Measurements from ENCODE around the gene PTPN2. TPM values are rescaled to one million over a fixed set of nuclear protein-coding genes. Genes with fewer than 3 reads are reported as not detected.

Gene PTPN2
- total RNA-seq, 2 experiments from 2014 or later, result 54.9 to 69.7 TPM

DNA sequence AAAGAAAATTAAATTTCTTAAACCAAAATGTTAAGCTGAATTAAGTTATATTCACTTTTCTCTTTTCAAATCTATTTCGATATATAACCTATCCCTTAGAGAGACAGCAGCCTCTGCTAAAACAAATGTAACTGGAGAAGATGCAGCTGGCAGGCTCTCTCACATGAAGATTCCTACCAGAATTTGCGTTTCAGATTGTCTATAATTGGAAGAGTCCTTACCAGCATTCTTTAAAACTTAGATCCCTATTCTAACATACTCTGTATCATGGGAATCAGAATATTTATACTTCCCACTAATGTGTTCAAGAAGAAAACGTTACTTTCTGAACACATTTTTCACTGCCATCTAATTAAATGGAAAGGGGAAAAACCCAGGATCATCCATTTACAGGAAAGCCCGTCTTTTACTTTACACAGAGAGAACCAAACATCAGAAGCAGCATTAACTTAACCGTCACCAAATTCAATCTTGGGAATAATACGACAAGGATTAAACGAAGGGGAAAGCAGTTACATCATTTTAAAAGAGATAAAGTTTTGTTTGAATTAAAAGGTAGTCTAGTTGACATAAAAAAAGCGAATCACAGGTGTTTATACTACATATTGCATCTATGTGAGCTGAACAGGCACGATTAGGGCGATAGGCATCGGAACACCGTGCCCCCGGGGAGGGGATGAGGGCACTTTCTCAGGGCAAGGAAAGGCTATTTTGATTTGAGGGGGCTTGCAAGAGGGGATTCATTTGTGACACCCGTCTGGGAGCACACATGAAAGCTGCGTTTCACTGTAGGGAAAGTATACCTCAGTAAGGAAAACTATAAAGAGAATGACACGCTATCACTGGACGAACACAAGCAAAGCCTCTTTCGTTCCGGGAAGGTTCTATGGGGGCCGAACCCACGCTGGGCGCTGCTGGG is 1.3 kb downstream of the PTPN2 start:
- Histone ChIP-seq H2AFZ (ENCODE audit: low read length) (no peak overlapping the region; the same call in 1 of the 2 replicates), H3K36me3 (ENCODE audit: insufficient read depth, low read length) (no peaks in the 10 kb centered on the region; the same call in 1 of the 2 replicates), H3K9me2 (ENCODE audit: insufficient read depth, low read length) (no peaks in the 10 kb centered on the region), H3K4me1 (ENCODE audit: insufficient read depth, low read length, poor library complexity, severe bottlenecking) (peaks cover 67% of the 10 kb centered on the region), H3K4me3 (ENCODE audit: low read depth, low read length, poor library complexity, severe bottlenecking) (peak overlapping the region; percentile 78), H4K20me1 (ENCODE audit: insufficient read depth, low read length) (peaks cover 36% of the 10 kb centered on the region; the same call in 1 of the 2 replicates), H3K79me2 (ENCODE audit: insufficient read depth, low read depth, low read length) (peaks cover 59% of the 10 kb centered on the region), H3K4me2 (ENCODE audit: low read length) (peak overlapping the region; percentile 89), H3K27ac (ENCODE audit: low read depth, low read length, poor library complexity, severe bottlenecking) (peak overlapping the region; percentile 86), H3K9me3 (ENCODE audit: low read length) (no peaks in the 10 kb centered on the region)
- POLR2A ChIA-PET, result interaction anchor here (0.6 to 4.0 kb wide), 28 partner anchors 10 to 178 kb away, joined by 3 to 52 read pairs (median 4); partner anchors contain the start of genes CEP192 and SEH1L
- TF ChIP-seq EZH2phosphoT487 (IDR thresholded peaks at IDR 0.05; ENCODE audit: borderline replicate concordance, low read depth, low read length), result no peak
- TF ChIP-seq, protein P1, sequence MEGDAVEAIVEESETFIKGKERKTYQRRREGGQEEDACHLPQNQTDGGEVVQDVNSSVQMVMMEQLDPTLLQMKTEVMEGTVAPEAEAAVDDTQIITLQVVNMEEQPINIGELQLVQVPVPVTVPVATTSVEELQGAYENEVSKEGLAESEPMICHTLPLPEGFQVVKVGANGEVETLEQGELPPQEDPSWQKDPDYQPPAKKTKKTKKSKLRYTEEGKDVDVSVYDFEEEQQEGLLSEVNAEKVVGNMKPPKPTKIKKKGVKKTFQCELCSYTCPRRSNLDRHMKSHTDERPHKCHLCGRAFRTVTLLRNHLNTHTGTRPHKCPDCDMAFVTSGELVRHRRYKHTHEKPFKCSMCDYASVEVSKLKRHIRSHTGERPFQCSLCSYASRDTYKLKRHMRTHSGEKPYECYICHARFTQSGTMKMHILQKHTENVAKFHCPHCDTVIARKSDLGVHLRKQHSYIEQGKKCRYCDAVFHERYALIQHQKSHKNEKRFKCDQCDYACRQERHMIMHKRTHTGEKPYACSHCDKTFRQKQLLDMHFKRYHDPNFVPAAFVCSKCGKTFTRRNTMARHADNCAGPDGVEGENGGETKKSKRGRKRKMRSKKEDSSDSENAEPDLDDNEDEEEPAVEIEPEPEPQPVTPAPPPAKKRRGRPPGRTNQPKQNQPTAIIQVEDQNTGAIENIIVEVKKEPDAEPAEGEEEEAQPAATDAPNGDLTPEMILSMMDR (conservative IDR thresholded peaks at IDR 0.05; ENCODE audit: low read length), result no peak
- TSS peak; percentile 67 for BruUV-seq (replicated peaks)
- CTCF ChIA-PET (ENCODE audit: unreplicated experiment), result interaction anchor here (0.6 kb wide), 1 partner anchor 43 kb away, joined by 6 read pairs; no protein-coding TSS in a partner anchor
- intact Hi-C loops (cut with micrococcal nuclease; ENCODE audit: unreplicated experiment), result loop anchor here (1.0 to 5.0 kb wide), 4 partner anchors 20 to 505 kb away; partner anchors contain the start of genes AFG3L2 and SEH1L
- no peak for DNase-seq (ENCODE audit: low spot score)

DNA sequence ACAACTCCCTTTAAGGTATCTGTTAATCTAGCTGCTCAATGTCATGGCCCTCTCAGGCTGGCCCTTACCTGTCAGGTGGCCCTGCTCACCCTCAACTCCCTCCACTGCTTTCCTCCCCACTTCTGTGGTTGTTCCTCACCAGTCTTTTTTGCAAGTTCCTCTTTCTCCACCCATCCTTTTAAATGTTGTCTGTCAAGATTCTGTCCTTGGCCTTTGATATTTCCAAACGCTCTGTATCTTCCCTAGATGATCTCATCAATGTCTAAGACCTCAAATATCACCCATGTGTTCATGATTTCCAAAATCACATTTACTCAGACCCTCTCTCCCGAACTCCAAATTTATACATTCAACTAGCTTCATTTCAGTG is 3.5 kb downstream of the PTPN2 start:
- H3K4me3 ChIP-seq (ENCODE audit: low read depth, low read length, poor library complexity, severe bottlenecking), result peak overlapping the region; percentile 54
- H2AFZ ChIP-seq (ENCODE audit: low read length), result no peak overlapping the region
- peak; percentile 56 for DNase-seq (ENCODE audit: low spot score)
- CTCF ChIA-PET (ENCODE audit: unreplicated experiment), result no interaction called here
- H3K79me2 ChIP-seq (ENCODE audit: insufficient read depth, low read depth, low read length), result peaks cover 81% of the 10 kb centered on the region
- TF ChIP-seq, protein P1 (conservative IDR thresholded peaks at IDR 0.05; ENCODE audit: low read length), result no peak
- TF ChIP-seq EZH2phosphoT487 (IDR thresholded peaks at IDR 0.05; ENCODE audit: borderline replicate concordance, low read depth, low read length), result no peak
- H3K36me3 ChIP-seq (ENCODE audit: insufficient read depth, low read length), result peaks cover 14% of the 10 kb centered on the region
- no TSS peak for BruUV-seq (replicated peaks)
- H3K9me2 ChIP-seq (ENCODE audit: insufficient read depth, low read length), result no peaks in the 10 kb centered on the region
- H3K4me2 ChIP-seq (ENCODE audit: low read length), result peak overlapping the region; percentile 89
- H3K4me1 ChIP-seq (ENCODE audit: insufficient read depth, low read length, poor library complexity, severe bottlenecking), result peaks cover 74% of the 10 kb centered on the region
- 0 out of 2 replicates have a peak, but pooled peaks cover under 1% of the 10 kb centered on the region for H3K9me3 ChIP-seq (ENCODE audit: low read length)
- POLR2A ChIA-PET, result interaction anchor here (0.6 to 4.0 kb wide), 5 partner anchors 11 to 189 kb away, joined by 3 to 52 read pairs (median 6); no protein-coding TSS in a partner anchor
- peak overlapping the region; percentile 69 for H3K27ac ChIP-seq (ENCODE audit: low read depth, low read length, poor library complexity, severe bottlenecking)
- intact Hi-C loops (cut with micrococcal nuclease; ENCODE audit: unreplicated experiment), result loop anchor here (5.0 kb wide), 2 partner anchors 67 to 503 kb away; partner anchors contain the start of genes AFG3L2 and SEH1L
- peaks cover 46% of the 10 kb centered on the region; the same call in 1 of the 2 replicates for H4K20me1 ChIP-seq (ENCODE audit: insufficient read depth, low read length)
